BJ (cell line): Measurements from ENCODE around the gene PTPN9. TPM values are rescaled to one million over a fixed set of nuclear protein-coding genes. Genes with fewer than 3 reads are reported as not detected.

Experiments
- CTCF ChIA-PET: fragments of 350-600 bp; formaldehyde crosslinking; extraction: SDS; loops from one replicate; lab custom pipeline; 2021; ENCODE audit warnings: antibody characterized with exemption, inconsistent platforms; lab: Yijun Ruan, JAX
- POLR2A ChIA-PET: fragments of 300-600 bp; sonication (Branson Sonifier 250); formaldehyde crosslinking; extraction: SDS; loops from one replicate; lab custom pipeline; 2021; ENCODE audit warnings: antibody characterized with exemption; lab: Charles Lee
- DNase-seq: peaks from one replicate; pipeline ENCODE4 v3.0.0-alpha.2; 2011; ENCODE audit warnings: low read depth
- H3K27me3 ChIP-seq: 2 replicates; pipeline ENCODE4 v1.6.0; 2011; ENCODE audit warnings: low read length; ENCODE audit not compliant: control insufficient read depth, insufficient read depth
- H3K36me3 ChIP-seq: 2 replicates; pipeline ENCODE4 v1.5.1; 2011; ENCODE audit warnings: low read length; ENCODE audit not compliant: control insufficient read depth, insufficient read depth
- H3K4me3 ChIP-seq: 2 replicates; pipeline ENCODE4 v1.5.1; 2011; ENCODE audit warnings: low read depth, mild to moderate bottlenecking, control low read depth, low read length
- CTCF ChIP-seq: IDR thresholded peaks from 2 replicates; pipeline ENCODE4 v1.5.1; 2011; ENCODE audit warnings: low read depth, mild to moderate bottlenecking, control low read depth, inconsistent platforms, low read length, moderate library complexity; ENCODE audit not compliant: insufficient read depth
- polyA plus RNA-seq: library from polyadenylated mRNA; depleted of rRNA; stranded (reverse); fragments of >200 nt; gene quantifications from 2 replicates; pipeline ENCODE4 v1.2.3, GENCODE V29; 2011

PTPN9 gene
- polyA plus RNA-seq, 1 experiment: 55.5 TPM

- Histone ChIP-seq H3K27me3 (no peaks in the 10 kb centered on the region), H3K36me3 (peaks cover 9% of the 10 kb centered on the region), H3K4me3 (no peak overlapping the region)
- ChIA-PET CTCF (interaction anchor here (1.7 kb wide), 1 partner anchor 14 kb away, joined by 6 read pairs; no protein-coding TSS in a partner anchor), POLR2A (no interaction called here)
- no peak for DNase-seq
- no peak for TF ChIP-seq CTCF
Measured at GRCh38 chr15:75523011-75523410, 56.1 kb downstream of the PTPN9 start.

- no peaks in the 10 kb centered on the region for H3K27me3 ChIP-seq
- no peak overlapping the region for H3K4me3 ChIP-seq
- ChIA-PET CTCF (interaction anchor here (1.5 kb wide), 1 partner anchor 15 kb away, joined by 3 read pairs; no protein-coding TSS in a partner anchor), POLR2A (no interaction called here)
- DNase-seq: no peak
- no peak for TF ChIP-seq CTCF
- peaks cover 6% of the 10 kb centered on the region for H3K36me3 ChIP-seq
Measured at GRCh38 chr15:75517233-75517632, 61.9 kb downstream of the PTPN9 start.

- POLR2A ChIA-PET: no interaction called here
- TF ChIP-seq CTCF: peak; percentile 64
Measured at GRCh38 chr15:75508840-75509532, 70.1 kb downstream of the PTPN9 start.

GRCh38 chr15:75502360-75502759 lies 76.8 kb downstream of the PTPN9 start:
- peaks cover 5% of the 10 kb centered on the region for H3K36me3 ChIP-seq
- DNase-seq: no peak
- ChIA-PET CTCF (no interaction called here), POLR2A (no interaction called here)
- H3K4me3 ChIP-seq: no peak overlapping the region
- TF ChIP-seq CTCF: no peak
- H3K27me3 ChIP-seq: no peaks in the 10 kb centered on the region

More at GRCh38 chr15:75508840-75509532, 70.1 kb downstream of the PTPN9 start:
- peak; percentile 8 for DNase-seq
- CTCF ChIA-PET: interaction anchor here (0.7 to 2.5 kb wide), 21 partner anchors 9 to 293 kb away, joined by 3 to 21 read pairs (median 4); partner anchors contain the start of genes IMP3 and SNX33
- no peaks in the 10 kb centered on the region for H3K27me3 ChIP-seq
- no peak overlapping the region for H3K4me3 ChIP-seq
- H3K36me3 ChIP-seq: peaks cover 7% of the 10 kb centered on the region

GRCh38 chr15:75493732-75494131 lies 85.4 kb downstream of the PTPN9 start:
- TF ChIP-seq CTCF: no peak
- no peaks in the 10 kb centered on the region for H3K27me3 ChIP-seq
- no peak for DNase-seq
- POLR2A ChIA-PET: no interaction called here
- CTCF ChIA-PET: interaction anchor here (1.2 to 3.6 kb wide), 3 partner anchors 9 to 19 kb away, joined by 4 to 21 read pairs (median 6); no protein-coding TSS in a partner anchor
- H3K36me3 ChIP-seq: peaks cover 8% of the 10 kb centered on the region
- no peak overlapping the region for H3K4me3 ChIP-seq
